Central memory CD4-positive, alpha-beta T cell (primary cell): ENCODE measurements around the gene KLK13.

Experiments
- DNase-seq: peaks from one replicate; pipeline ENCODE4 v3.0.0; 2022

The KLK13 gene

GRCh38 chr19:51091895-51092873 is 27.3 kb upstream of the KLK13 start:
- no peak for DNase-seq

DNA sequence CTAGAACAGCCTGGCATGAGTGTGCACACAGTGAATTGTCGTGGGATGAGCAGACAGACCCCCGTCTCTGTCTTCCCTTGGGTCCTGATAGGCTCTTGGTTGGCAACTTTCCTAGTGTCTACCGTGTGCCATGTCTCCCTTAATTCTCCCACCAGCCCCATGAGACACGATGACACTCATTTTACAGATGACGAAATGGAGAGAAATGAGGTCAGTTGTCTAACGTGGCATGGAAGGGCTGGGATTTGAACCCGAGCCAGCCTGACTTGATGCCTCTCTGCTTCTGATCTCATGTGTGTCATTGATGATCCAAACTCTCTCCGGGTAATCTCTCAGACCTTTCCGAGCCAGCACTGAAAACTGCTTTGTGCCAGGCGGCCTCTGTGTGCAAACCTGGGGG is 26.2 kb upstream of the KLK13 start:
- DNase-seq: no peak

DNA sequence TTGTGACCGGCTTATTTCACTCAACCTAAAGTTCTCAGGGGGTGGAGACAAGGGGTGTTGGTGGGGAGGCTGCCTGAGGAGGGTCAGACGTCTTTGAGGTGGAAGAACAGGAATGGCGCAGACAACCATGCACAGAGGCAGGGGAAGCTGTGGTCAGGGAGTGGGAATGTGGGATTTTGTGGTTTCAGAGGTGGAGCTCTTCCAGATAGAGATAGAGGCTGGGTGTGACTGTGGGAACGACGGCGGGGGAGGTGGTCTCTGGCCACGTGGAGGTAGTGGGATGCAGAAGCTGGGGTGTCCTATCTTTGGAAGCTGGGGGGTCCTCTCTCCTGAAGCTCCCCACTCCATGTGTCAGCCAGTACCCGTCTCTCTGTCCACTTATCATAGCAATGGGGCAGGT is 25.6 kb upstream of the KLK13 start:
- DNase-seq: no peak

DNA sequence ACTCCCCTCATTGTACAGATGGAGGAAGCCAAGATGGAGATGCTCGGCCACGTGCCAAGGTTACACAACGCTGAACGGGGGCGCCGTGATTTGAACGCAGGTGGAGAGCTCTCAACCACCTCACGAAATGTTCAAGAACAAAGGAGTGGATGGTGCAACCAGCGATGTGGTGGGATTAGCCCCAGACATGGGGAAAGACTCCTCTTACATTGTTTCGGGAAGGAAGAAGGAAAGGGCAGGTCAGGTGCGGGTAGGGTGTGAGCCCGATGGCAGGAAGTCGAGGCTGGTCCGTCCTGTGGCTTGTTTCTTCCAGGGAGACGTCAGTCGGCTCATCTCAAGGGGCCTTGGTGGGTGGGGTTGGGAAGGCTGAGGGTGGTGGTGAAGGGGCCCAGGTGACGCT is 24.9 kb upstream of the KLK13 start:
- DNase-seq: no peak

DNA sequence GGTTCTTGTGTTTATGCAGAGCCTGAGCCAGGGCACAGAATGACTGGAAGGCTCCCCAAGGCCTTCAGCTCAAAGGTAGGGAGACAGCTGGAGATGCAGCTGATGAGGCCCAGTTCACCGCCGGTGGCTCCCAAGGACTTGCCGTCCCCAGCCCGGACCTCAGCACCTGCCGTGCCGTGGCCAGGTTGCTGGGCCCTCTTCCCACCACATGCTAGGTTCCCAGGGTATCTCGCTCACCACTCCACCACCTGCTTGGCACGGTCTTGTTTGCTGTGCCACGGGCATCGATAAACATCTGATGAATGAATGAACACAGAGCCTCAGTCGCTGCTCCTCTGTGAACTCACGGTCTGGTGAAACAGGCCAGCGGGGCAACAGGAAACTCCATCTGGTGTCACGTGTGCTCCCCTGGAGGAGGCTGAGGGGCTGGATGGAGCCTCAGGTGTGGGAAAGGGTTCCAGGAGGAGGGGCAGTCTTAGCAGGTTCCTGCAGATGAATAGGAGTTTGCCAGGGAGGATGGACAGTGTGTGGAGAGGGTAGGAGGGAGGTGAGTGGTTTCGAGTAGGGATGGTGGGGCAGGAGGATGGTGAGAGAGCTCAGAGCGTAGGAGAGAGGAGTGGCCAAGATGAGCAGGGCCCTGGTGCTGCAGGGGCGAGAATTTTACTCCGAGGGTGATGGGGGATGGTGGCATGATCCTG is 21.4 kb upstream of the KLK13 start:
- DNase-seq: no peak

DNA sequence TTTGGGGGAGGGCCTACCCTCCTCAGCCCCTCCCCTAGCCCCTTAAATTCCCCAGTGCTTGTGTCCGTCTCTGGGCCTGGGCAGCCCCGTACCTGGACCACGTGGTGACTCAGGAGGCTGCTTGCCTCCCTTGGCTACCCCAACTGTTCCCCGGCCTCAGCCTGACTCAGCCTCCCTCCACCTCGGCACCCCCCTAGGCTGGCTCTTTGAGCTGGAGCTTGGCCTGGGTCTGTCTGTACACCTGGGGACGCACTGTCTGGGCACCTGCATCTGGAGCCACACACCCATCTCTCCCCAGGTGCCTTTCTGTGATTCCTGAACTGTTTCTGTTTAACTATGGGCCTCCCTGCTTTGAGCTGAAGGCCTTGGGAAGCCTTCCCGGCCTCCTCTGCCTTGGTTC is 19.6 kb upstream of the KLK13 start:
- no peak for DNase-seq

GRCh38 chr19:51083783-51084182 is 18.9 kb upstream of the KLK13 start:
- DNase-seq: no peak

GRCh38 chr19:51083181-51083580 is 18.3 kb upstream of the KLK13 start:
- DNase-seq: no peak

DNA sequence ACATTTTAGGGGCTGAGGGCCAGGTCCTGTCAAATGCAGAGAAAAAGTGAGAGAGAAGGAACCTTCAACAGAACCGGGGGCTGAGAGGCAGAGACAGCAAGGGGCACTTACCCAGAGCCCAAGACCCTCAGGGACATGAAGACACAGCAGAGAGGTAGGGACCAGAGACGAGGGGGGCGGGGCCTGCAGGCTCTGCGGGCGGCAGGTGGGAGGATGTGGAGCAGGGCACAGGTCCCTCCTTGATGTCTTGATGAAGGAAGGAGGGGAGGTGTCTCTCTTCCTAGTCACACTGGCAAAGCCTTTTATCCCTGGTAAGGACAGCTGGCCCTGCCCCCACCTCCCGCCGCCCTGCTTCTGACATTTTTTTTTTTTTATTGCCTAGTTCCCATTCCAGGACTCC is 17.7 kb upstream of the KLK13 start, which contains the start of gene KLK14:
Gene KLK14, minus strand, starts transcription at position 277 of the 400 bp plus-strand sequence. Its CDS starts 273 bp downstream, at position 4.
- no peak for DNase-seq

DNA sequence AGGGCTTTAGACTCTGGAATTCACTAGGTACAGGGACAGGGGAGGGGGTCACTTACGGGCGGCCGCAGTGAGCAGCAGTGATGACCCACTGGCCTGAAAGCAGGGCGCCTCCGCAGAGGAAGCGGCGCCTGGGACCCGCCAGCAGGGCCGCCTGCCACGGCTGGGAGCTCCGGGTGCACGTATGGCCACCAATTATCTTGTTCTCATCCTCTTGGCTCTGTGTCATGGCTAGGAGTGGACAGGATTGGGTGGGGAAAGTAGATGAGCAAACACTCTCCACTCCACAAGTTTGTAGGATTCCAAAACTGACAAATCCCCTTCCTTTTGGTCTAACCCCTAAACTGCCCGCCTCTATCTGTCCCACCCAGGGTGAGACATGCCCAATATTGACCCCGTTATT is 16.6 kb upstream of the KLK13 start:
- DNase-seq: no peak

- no peak for DNase-seq
These were observed 14.7 kb upstream of the KLK13 start for GRCh38 chr19:51079481-51080110.

DNA sequence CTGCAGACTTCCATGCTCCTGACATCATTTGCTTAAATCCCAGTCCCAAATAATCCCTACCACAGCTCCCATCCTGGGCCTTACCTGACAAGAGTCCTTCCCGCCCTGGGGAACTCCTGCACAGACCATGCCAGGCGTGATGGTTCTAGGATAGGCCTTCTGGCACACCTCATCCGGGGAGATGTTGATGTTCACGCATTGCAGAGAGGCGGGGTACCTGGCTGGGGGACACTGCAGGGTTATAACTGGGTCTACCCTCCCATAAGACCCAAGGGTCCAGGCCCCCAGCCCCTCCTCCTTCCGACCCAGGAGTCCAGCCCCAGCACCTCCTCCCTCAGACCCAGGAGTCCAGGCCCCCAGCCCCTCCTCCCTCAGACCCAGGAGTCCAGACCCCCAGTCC is 13.8 kb upstream of the KLK13 start:
- no peak for DNase-seq

DNA sequence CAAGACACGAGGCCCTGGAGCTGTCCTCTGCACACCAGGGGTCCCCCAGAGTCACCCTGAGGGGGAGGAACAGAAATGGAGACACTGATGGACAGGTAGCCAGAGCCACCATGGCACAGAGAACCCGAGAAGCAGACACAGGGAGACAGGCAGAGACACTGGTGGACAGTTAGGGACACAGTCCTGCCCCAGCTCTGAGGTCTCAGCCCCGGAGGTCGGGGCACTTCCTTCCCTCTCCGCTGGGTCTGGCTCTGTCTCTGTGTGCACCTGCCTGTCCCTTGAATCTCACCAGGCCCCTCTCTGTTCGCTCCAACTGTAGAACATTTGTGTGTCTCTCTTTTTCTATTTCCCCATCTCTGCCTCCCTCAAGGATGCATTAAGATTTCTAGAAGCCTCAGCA is 13.2 kb upstream of the KLK13 start:
- DNase-seq: no peak

DNA sequence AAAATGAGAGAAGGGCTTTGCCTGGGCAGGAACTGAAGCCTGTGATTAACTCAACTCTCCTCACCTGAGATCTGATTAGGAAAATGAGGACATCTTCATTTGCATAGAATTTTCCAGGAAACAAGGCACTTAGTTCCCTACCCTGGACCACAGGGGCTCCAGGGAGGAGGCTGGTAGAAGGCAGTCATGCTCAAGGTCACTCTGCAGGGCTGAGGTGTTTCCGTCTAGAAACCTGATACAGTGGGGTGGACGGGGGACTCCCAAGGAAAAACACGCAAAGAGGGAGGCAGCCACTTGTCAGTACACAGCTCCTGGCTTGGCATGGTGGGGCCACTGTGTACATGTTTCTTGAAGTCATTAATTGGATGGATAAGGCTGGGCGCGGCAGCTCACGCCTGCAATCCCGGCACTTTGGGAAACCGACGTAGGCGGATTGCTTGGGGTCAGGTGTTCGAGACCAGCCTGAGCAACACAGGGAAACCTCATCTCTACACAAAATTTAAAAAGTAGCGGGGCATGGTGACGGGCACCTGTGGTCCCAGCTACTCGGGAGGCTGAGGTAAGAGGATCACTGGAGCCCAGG is 11.8 kb upstream of the KLK13 start:
- DNase-seq: no peak

GRCh38 chr19:51075998-51076397 is 11.1 kb upstream of the KLK13 start:
- no peak for DNase-seq

- DNase-seq: no peak
These were observed 6.2 kb upstream of the KLK13 start for GRCh38 chr19:51071095-51071405.

DNA sequence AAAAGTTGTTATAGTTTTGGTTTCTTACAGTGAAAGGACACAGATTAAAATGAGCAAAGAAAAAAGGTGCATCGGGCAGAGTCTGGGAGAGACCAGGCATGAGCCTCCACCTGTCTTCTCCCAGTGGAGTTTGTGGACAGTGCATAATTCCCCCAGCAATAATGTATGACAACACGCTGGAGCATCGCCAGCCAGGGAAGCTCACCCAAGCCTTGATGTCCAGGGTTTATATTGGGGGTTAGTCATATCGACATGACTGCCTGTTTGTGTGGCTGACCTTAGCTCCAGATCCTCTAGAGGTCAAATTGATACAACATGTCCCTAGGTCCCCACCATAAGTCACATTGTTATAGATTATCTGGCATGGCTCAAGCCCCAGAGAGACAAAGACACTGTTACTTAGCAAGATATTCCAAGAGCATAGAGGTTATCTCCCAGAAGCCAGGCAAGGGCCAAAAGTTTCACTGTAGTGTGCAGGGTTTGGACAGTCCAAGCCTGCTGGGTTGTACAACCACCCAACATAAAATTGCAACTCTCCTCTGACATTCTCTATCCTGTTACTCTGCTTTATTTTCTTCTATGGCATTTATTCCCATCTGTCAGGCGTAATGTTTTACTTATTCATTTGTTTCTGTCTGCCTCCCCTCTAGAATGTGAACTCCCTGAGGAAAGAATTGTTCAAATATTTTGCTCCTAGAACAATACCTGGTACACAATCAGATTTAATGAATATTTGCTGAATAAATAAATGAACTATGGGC is 5.6 kb upstream of the KLK13 start:
- DNase-seq: no peak

GRCh38 chr19:51066393-51067186 is 1.7 kb upstream of the KLK13 start:
- no peak for DNase-seq

GRCh38 chr19:51065221-51065960 is 499 bp upstream of the KLK13 start:
- no peak for DNase-seq

GRCh38 chr19:51063664-51064063 is 1.2 kb downstream of the KLK13 start:
- DNase-seq: no peak

DNA sequence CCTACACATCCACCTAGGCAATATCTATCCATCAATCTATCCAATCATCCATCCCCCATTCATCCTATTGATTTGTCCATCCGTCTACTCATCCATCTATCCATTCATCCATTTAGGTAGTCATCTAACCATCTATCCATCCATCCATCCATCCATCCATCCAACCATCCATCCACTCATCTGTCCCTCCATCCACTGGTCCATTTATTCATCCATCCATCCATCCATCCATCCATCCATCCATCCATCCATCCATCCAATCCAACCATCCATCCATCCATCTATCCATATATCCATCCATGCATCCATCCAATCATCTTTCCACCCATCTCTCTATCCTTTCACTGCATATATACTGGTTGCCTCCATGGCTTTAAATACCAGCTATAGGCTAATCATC is 3.9 kb downstream of the KLK13 start:
- DNase-seq: no peak
